HEK293 (cell line): ENCODE results near the gene CLDN19.
"Not testable (repeated sequence)": the region's sequence is repeated elsewhere in the genome, so short reads cannot be mapped to it uniquely, and the experiment has no call there.

Experiments used
- CTCF ChIA-PET: fragments of 350-600 bp; formaldehyde crosslinking; extraction: SDS; loops from one replicate; lab custom pipeline; 2021; ENCODE audit warnings: antibody characterized with exemption; lab: Yijun Ruan, JAX
- POLR2A ChIA-PET: fragments of 300-600 bp; formaldehyde crosslinking; extraction: SDS; loops from one replicate; lab custom pipeline; 2020; ENCODE audit warnings: antibody characterized with exemption, inconsistent platforms; lab: Yijun Ruan, JAX
- H3K27ac ChIP-seq: fragments of 200-500 bp; sonication (Bioruptor generic); 2 replicates; pipeline ENCODE4 v1.5.1; 2014; ENCODE audit warnings: low read depth, low read length, control low read depth, inconsistent platforms; ENCODE audit errors: extremely low read depth
- H3K36me3 ChIP-seq, 2 experiments: fragments of 200-500 bp in 1 of 2; sonication (Bioruptor generic) in 1 of 2; 1 replicate in 1 of 2; 2 replicates in 1 of 2; pipeline ENCODE4 v1.5.1; 2014 to 2017; ENCODE audit warnings: inconsistent platforms in 2 of 2, low read length in 2 of 2; ENCODE audit not compliant: control insufficient read depth in 2 of 2, insufficient read depth in 1 of 2
- H3K4me1 ChIP-seq: fragments of 200-500 bp; sonication (Bioruptor generic); 2 replicates; pipeline ENCODE4 v1.5.1; 2014; ENCODE audit warnings: mild to moderate bottlenecking, low read length, inconsistent platforms; ENCODE audit not compliant: control insufficient read depth, insufficient read depth
- H3K4me3 ChIP-seq: 2 replicates; pipeline ENCODE4 v1.5.1; 2011; ENCODE audit warnings: low read depth, mild to moderate bottlenecking, control low read depth, low read length, moderate library complexity
- H3K9me3 ChIP-seq: fragments of 200-500 bp; sonication (Bioruptor generic); 2 replicates; pipeline ENCODE4 v1.5.1; 2014; ENCODE audit warnings: low read depth, low read length, inconsistent platforms; ENCODE audit not compliant: control insufficient read depth, insufficient read depth
- ATF2 ChIP-seq: fragments of 450-650 bp; formaldehyde crosslinking; IDR thresholded peaks from 2 replicates; pipeline ENCODE4 v1.5.1; 2016; ENCODE audit warnings: missing biosample characterization, missing genetic modification characterization, low read depth
- GLIS1 ChIP-seq: fragments of 450-650 bp; formaldehyde crosslinking; IDR thresholded peaks from 2 replicates; pipeline ENCODE4 v1.5.1; 2016; ENCODE audit warnings: missing biosample characterization, missing genetic modification characterization
- KLF9 ChIP-seq: fragments of 450-650 bp; formaldehyde crosslinking; IDR thresholded peaks from 2 replicates; pipeline ENCODE4 v1.5.1; 2016; ENCODE audit warnings: missing biosample characterization, missing genetic modification characterization, low read depth
- PBX3 ChIP-seq: sonication (generic); formaldehyde crosslinking; IDR thresholded peaks from 2 replicates; pipeline ENCODE4 v1.8.1; 2022; ENCODE audit warnings: mild to moderate bottlenecking, moderate library complexity, missing genetic modification reagents
- SP7 ChIP-seq: fragments of 450-650 bp; formaldehyde crosslinking; IDR thresholded peaks from 2 replicates; pipeline ENCODE4 v1.5.1; 2016; ENCODE audit warnings: missing biosample characterization, missing genetic modification characterization
- ZNF155 ChIP-seq: fragments of 450-650 bp; formaldehyde crosslinking; IDR thresholded peaks from 2 replicates; pipeline ENCODE4 v1.5.1; 2016; ENCODE audit warnings: missing biosample characterization, missing genetic modification characterization
- ZNF223 ChIP-seq: fragments of 450-650 bp; formaldehyde crosslinking; IDR thresholded peaks from 2 replicates; pipeline ENCODE4 v1.5.1; 2016; ENCODE audit warnings: missing biosample characterization, missing genetic modification characterization
- ZNF391 ChIP-seq: fragments of 450-650 bp; formaldehyde crosslinking; IDR thresholded peaks from 2 replicates; pipeline ENCODE4 v1.5.1; 2016; ENCODE audit warnings: low read depth, missing biosample characterization, missing genetic modification characterization, borderline replicate concordance
- ZNF48 ChIP-seq: fragments of 450-650 bp; formaldehyde crosslinking; IDR thresholded peaks from 2 replicates; pipeline ENCODE4 v1.5.1; 2016; ENCODE audit warnings: missing biosample characterization, missing genetic modification characterization
- ZNF585B ChIP-seq: fragments of 450-650 bp; formaldehyde crosslinking; IDR thresholded peaks from 2 replicates; pipeline ENCODE4 v1.5.1; 2016; ENCODE audit warnings: missing biosample characterization, missing genetic modification characterization
- ZNF704 ChIP-seq: fragments of 450-650 bp; formaldehyde crosslinking; IDR thresholded peaks from 2 replicates; pipeline ENCODE4 v1.5.1; 2016; ENCODE audit warnings: missing biosample characterization, missing genetic modification characterization
- ZNF843 ChIP-seq: fragments of 450-650 bp; formaldehyde crosslinking; IDR thresholded peaks from 2 replicates; pipeline ENCODE4 v1.5.1; 2016; ENCODE audit warnings: missing biosample characterization, missing genetic modification characterization
- TF ChIP-seq, protein P1 (sequence below): fragments of 450-650 bp; IDR thresholded peaks from 2 replicates; pipeline ENCODE4 v1.5.1; 2018; ENCODE audit warnings: missing biosample characterization, mild to moderate bottlenecking, missing genetic modification characterization
- TF ChIP-seq, protein P2 (sequence below): fragments of 450-650 bp; formaldehyde crosslinking; IDR thresholded peaks from 2 replicates; pipeline ENCODE4 v1.5.1; 2017; ENCODE audit warnings: missing biosample characterization, missing genetic modification characterization
- TF ChIP-seq, protein P3 (sequence below): fragments of 450-650 bp; formaldehyde crosslinking; IDR thresholded peaks from 2 replicates; pipeline ENCODE4 v1.5.1; 2016; ENCODE audit warnings: missing biosample characterization, missing genetic modification characterization

CLDN19 gene

GRCh38 chr1:42730988-42731387 is 9.0 kb downstream of the CLDN19 start:
- Histone ChIP-seq H3K4me1 (no peaks in the 10 kb centered on the region), H3K27ac (no peak overlapping the region), H3K9me3 (no peaks in the 10 kb centered on the region), H3K4me3 (no peak overlapping the region), H3K36me3 (no peaks in the 10 kb centered on the region)
- CTCF ChIA-PET, result interaction anchor here (0.7 to 1.9 kb wide), 6 partner anchors 15 to 48 kb away, joined by 3 to 5 read pairs (median 4); no protein-coding TSS in a partner anchor
- POLR2A ChIA-PET, result no interaction called here
- TF ChIP-seq, protein P1, sequence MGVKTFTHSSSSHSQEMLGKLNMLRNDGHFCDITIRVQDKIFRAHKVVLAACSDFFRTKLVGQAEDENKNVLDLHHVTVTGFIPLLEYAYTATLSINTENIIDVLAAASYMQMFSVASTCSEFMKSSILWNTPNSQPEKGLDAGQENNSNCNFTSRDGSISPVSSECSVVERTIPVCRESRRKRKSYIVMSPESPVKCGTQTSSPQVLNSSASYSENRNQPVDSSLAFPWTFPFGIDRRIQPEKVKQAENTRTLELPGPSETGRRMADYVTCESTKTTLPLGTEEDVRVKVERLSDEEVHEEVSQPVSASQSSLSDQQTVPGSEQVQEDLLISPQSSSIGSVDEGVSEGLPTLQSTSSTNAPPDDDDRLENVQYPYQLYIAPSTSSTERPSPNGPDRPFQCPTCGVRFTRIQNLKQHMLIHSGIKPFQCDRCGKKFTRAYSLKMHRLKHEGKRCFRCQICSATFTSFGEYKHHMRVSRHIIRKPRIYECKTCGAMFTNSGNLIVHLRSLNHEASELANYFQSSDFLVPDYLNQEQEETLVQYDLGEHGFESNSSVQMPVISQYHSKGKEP, result no peak
- no peak for TF ChIP-seq ZNF223
- no peak for TF ChIP-seq ZNF704 (tag by site-specific recombination)
- no peak for TF ChIP-seq ATF2 (tag by site-specific recombination)
- no peak for TF ChIP-seq ZNF585B (tag by site-specific recombination)

- no peak overlapping the region for H3K27ac ChIP-seq
- H3K4me1 ChIP-seq, result no peaks in the 10 kb centered on the region
- ChIA-PET POLR2A (no interaction called here), CTCF (interaction anchor here (1.4 to 1.9 kb wide), 2 partner anchors 14 to 27 kb away, joined by 4 read pairs; no protein-coding TSS in a partner anchor)
- TF ChIP-seq KLF9 (tag by site-specific recombination) (no peak), PBX3 (CRISPR knock-in tag) (no peak), SP7 (tag by site-specific recombination) (no peak), ZNF391 (tag by site-specific recombination) (no peak), ATF2 (tag by site-specific recombination) (no peak), ZNF48 (tag by site-specific recombination) (no peak), ZNF155 (tag by site-specific recombination) (no peak), GLIS1 (tag by site-specific recombination) (no peak), ZNF843 (tag by site-specific recombination) (no peak)
- TF ChIP-seq, protein P2, sequence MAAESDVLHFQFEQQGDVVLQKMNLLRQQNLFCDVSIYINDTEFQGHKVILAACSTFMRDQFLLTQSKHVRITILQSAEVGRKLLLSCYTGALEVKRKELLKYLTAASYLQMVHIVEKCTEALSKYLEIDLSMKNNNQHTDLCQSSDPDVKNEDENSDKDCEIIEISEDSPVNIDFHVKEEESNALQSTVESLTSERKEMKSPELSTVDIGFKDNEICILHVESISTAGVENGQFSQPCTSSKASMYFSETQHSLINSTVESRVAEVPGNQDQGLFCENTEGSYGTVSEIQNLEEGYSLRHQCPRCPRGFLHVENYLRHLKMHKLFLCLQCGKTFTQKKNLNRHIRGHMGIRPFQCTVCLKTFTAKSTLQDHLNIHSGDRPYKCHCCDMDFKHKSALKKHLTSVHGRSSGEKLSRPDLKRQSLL (tag by site-specific recombination), result no peak
- TF ChIP-seq, protein P3, sequence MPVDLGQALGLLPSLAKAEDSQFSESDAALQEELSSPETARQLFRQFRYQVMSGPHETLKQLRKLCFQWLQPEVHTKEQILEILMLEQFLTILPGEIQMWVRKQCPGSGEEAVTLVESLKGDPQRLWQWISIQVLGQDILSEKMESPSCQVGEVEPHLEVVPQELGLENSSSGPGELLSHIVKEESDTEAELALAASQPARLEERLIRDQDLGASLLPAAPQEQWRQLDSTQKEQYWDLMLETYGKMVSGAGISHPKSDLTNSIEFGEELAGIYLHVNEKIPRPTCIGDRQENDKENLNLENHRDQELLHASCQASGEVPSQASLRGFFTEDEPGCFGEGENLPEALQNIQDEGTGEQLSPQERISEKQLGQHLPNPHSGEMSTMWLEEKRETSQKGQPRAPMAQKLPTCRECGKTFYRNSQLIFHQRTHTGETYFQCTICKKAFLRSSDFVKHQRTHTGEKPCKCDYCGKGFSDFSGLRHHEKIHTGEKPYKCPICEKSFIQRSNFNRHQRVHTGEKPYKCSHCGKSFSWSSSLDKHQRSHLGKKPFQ (tag by site-specific recombination), result no peak
- TF ChIP-seq, protein P1, result no peak
- H3K4me3 ChIP-seq, result no peak overlapping the region
- H3K9me3 ChIP-seq, result no peaks in the 10 kb centered on the region
- H3K36me3 ChIP-seq, result no peaks in the 10 kb centered on the region
Measured at GRCh38 chr1:42730002-42730401, 10.0 kb downstream of the CLDN19 start.

DNA sequence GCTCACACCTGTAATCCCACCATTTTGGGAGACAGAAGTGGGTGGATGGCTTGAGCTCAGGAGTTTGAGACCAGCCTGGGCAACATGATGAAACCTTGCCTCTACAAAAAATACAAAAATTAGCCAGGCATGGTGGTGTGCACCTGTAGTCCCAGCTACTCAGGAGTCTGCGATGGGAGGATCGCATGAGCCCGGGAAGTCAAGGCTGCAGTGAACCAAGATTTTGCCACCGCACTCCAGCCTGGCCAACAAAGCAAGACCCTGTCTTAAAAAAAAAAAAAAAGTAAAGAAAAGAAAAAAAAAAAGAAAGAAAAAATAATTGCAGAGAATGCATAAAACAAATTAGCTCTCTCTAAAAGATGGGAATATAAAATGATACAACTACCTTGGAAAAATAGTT is 14.2 kb downstream of the CLDN19 start:
- H3K36me3 ChIP-seq, H3K9me3 ChIP-seq, H3K4me1 ChIP-seq, H3K27ac ChIP-seq, H3K4me3 ChIP-seq, POLR2A ChIA-PET: not testable (repeated sequence)
- CTCF ChIA-PET, result interaction anchor here (0.6 to 0.7 kb wide), 2 partner anchors 186 to 467 kb away, joined by 3 to 4 read pairs; no protein-coding TSS in a partner anchor
